Transverse colon (tissue), 4 donors: ENCODE measurements around the gene HPS1.

Source experiments
- POLR2A ChIP-seq: fragments of 450-650 bp; IDR thresholded peaks from one replicate; pipeline ENCODE4 v1.6.1; 2016; ENCODE audit warnings: antibody characterized with exemption, mild to moderate bottlenecking, moderate library complexity
- POLR2AphosphoS5 ChIP-seq, 3 donors: sonication (generic); formaldehyde crosslinking; IDR thresholded peaks; one replicate each; pipeline ENCODE4 v1.6.1; 2016; ENCODE audit warnings: antibody characterized with exemption in 3 of 3
- TF ChIP-seq, protein P1 (sequence below), 5 experiments: fragments of 200-600 bp in 3 of 5; fragments of 450-650 bp in 2 of 5; sonication (generic) in 3 of 5; IDR thresholded peaks; 1 replicate in 2 of 5; 2 replicates in 3 of 5; pipeline ENCODE4 v1.5.1; 2016 to 2017; ENCODE audit warnings: antibody characterized with exemption in 5 of 5, inconsistent platforms in 3 of 5, mild to moderate bottlenecking in 2 of 5, moderate library complexity in 1 of 5

- TF ChIP-seq POLR2A, result no peak
- no peak for TF ChIP-seq POLR2AphosphoS5 (IDR thresholded peaks at IDR 0.05)
- TF ChIP-seq, protein P1, sequence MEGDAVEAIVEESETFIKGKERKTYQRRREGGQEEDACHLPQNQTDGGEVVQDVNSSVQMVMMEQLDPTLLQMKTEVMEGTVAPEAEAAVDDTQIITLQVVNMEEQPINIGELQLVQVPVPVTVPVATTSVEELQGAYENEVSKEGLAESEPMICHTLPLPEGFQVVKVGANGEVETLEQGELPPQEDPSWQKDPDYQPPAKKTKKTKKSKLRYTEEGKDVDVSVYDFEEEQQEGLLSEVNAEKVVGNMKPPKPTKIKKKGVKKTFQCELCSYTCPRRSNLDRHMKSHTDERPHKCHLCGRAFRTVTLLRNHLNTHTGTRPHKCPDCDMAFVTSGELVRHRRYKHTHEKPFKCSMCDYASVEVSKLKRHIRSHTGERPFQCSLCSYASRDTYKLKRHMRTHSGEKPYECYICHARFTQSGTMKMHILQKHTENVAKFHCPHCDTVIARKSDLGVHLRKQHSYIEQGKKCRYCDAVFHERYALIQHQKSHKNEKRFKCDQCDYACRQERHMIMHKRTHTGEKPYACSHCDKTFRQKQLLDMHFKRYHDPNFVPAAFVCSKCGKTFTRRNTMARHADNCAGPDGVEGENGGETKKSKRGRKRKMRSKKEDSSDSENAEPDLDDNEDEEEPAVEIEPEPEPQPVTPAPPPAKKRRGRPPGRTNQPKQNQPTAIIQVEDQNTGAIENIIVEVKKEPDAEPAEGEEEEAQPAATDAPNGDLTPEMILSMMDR (IDR thresholded peaks at IDR 0.05), result no peak
Observed at GRCh38 chr10:98374217-98374985, 72.3 kb downstream of the HPS1 start.
